Calu3 (cell line): ENCODE data around the gene ALDOA. TPM values are rescaled to one million over a fixed set of nuclear protein-coding genes. Genes with fewer than 3 reads are reported as not detected.

Experiments
- BruUV-seq: library from RNA; stranded (reverse); fragments of 400-500 nt; replicated peaks from 2 replicates; lab custom pipeline; 2021; lab: Mats Ljungman, UMichigan
- CTCF ChIA-PET: fragments of 300-600 bp; sonication (Branson Sonifier 250); formaldehyde crosslinking; loops from one replicate; lab custom pipeline; 2022; ENCODE audit warnings: antibody characterized with exemption; lab: Charles Lee
- DNase-seq: peaks from one replicate; pipeline ENCODE4 v3.0.0; 2022
- H3K27ac Mint-ChIP-seq: one replicate; pipeline ENCODE4 v1.8.0; 2022; ENCODE audit warnings: mixed read lengths; ENCODE audit not compliant: unreplicated experiment
- H3K27me3 Mint-ChIP-seq: one replicate; pipeline ENCODE4 v1.8.0; 2022; ENCODE audit warnings: mixed read lengths; ENCODE audit not compliant: unreplicated experiment
- H3K36me3 Mint-ChIP-seq: one replicate; pipeline ENCODE4 v1.8.0; 2022; ENCODE audit warnings: mild to moderate bottlenecking, moderate library complexity, mixed read lengths; ENCODE audit not compliant: insufficient read depth, unreplicated experiment
- H3K4me1 Mint-ChIP-seq: one replicate; pipeline ENCODE4 v1.8.0; 2022; ENCODE audit warnings: mild to moderate bottlenecking, low read depth, mixed read lengths; ENCODE audit not compliant: unreplicated experiment
- H3K4me3 Mint-ChIP-seq: one replicate; pipeline ENCODE4 v1.8.0; 2022; ENCODE audit warnings: mild to moderate bottlenecking, low read depth, moderate library complexity, mixed read lengths; ENCODE audit not compliant: unreplicated experiment
- H3K9me3 Mint-ChIP-seq: one replicate; pipeline ENCODE4 v1.8.0; 2022; ENCODE audit warnings: low read depth, mixed read lengths; ENCODE audit not compliant: unreplicated experiment
- CTCF ChIP-seq: fragments of 200-600 bp; IDR thresholded peaks from one replicate; pipeline ENCODE4 v1.8.0; 2022; ENCODE audit warnings: antibody characterized with exemption; ENCODE audit not compliant: unreplicated experiment
- intact Hi-C: fragments of 100-400 bp; cut with micrococcal nuclease; formaldehyde crosslinking; loops from one replicate; pipeline ENCODE4 v1.10.0; 2022; ENCODE audit not compliant: unreplicated experiment
- total RNA-seq: library from RNA; stranded (reverse); gene quantifications from 2 replicates; pipeline ENCODE4 v1.2.3, GENCODE V29; 2022

The ALDOA gene
- total RNA-seq, 1 experiment from 2014 or later: 1,562 TPM

- Mint-ChIP-seq H3K27ac (peak overlapping the region; percentile 56), H3K9me3 (peaks cover 6% of the 10 kb centered on the region), H3K36me3 (peaks cover 42% of the 10 kb centered on the region), H3K4me1 (peaks cover 23% of the 10 kb centered on the region), H3K27me3 (no peaks in the 10 kb centered on the region), H3K4me3 (peak overlapping the region; percentile 62)
- no peak for DNase-seq
- no peak for TF ChIP-seq CTCF
- intact Hi-C loops: no loop called here
- no TSS peak for BruUV-seq
- CTCF ChIA-PET: no interaction called here
These were observed 31.5 kb downstream of the ALDOA start for GRCh38 chr16:30096862-30097563.

- peaks cover 19% of the 10 kb centered on the region for H3K4me1 Mint-ChIP-seq
- peaks cover 4% of the 10 kb centered on the region for H3K9me3 Mint-ChIP-seq
- no TSS peak for BruUV-seq
- H3K4me3 Mint-ChIP-seq: peak overlapping the region; percentile 35
- intact Hi-C loops: no loop called here
- H3K27ac Mint-ChIP-seq: peak overlapping the region; percentile 52
- H3K27me3 Mint-ChIP-seq: no peaks in the 10 kb centered on the region
- DNase-seq: no peak
- TF ChIP-seq CTCF: no peak
- H3K36me3 Mint-ChIP-seq: peaks cover 13% of the 10 kb centered on the region
- CTCF ChIA-PET: interaction anchor here (2.8 kb wide), 1 partner anchor 12 kb away, joined by 10 read pairs; the partner anchor contains the start of gene TBX6
These were observed 38.5 kb downstream of the ALDOA start for GRCh38 chr16:30104090-30104489.

- TF ChIP-seq CTCF: no peak
These were observed 38.9 kb downstream of the ALDOA start for GRCh38 chr16:30104492-30104891.

GRCh38 chr16:30108059-30108850 lies 42.7 kb downstream of the ALDOA start:
- intact Hi-C loops: no loop called here
- H3K4me1 Mint-ChIP-seq: peaks cover 26% of the 10 kb centered on the region
- no peak for DNase-seq
- H3K27me3 Mint-ChIP-seq: no peaks in the 10 kb centered on the region
- peaks cover 14% of the 10 kb centered on the region for H3K36me3 Mint-ChIP-seq
- BruUV-seq: no TSS peak
- CTCF ChIA-PET: no interaction called here
- H3K9me3 Mint-ChIP-seq: peaks cover 4% of the 10 kb centered on the region
- H3K27ac Mint-ChIP-seq: no peak overlapping the region
- no peak overlapping the region for H3K4me3 Mint-ChIP-seq
- TF ChIP-seq CTCF: no peak

More at GRCh38 chr16:30104492-30104891, 38.9 kb downstream of the ALDOA start:
- Mint-ChIP-seq H3K9me3 (peaks cover 4% of the 10 kb centered on the region), H3K27me3 (no peaks in the 10 kb centered on the region), H3K4me3 (peak overlapping the region; percentile 35), H3K27ac (peak overlapping the region; percentile 52), H3K36me3 (peaks cover 13% of the 10 kb centered on the region), H3K4me1 (peaks cover 19% of the 10 kb centered on the region)
- CTCF ChIA-PET: interaction anchor here (2.8 kb wide), 1 partner anchor 12 kb away, joined by 10 read pairs; the partner anchor contains the start of gene TBX6
- BruUV-seq: no TSS peak
- intact Hi-C loops: no loop called here
- peak; percentile 85 for DNase-seq
